ENCODE results near the gene GALNT10.

GRCh38 chr5:154198611-154199230, 8.2 kb downstream of the GALNT10 start:
- no peak for TF ChIP-seq CTCF (IDR thresholded peaks at IDR 0.05)
- no peak for TF ChIP-seq POLR2A (IDR thresholded peaks at IDR 0.05)
